ENCODE data around the gene TBC1D3C. TPM values are rescaled to one million over a fixed set of nuclear protein-coding genes. Genes with fewer than 3 reads are reported as not detected.
"Not testable (repeated sequence)": the region's sequence is repeated elsewhere in the genome, so short reads cannot be mapped to it uniquely, and the experiment has no call there.

TBC1D3C gene
- total RNA-seq (2014; rRNA removed; shearing (Covaris generic)): not detected in 2 replicates
- not detected in 2 replicates for polyA plus RNA-seq (2014; cell fraction: nucleus; rRNA removed)

DNA sequence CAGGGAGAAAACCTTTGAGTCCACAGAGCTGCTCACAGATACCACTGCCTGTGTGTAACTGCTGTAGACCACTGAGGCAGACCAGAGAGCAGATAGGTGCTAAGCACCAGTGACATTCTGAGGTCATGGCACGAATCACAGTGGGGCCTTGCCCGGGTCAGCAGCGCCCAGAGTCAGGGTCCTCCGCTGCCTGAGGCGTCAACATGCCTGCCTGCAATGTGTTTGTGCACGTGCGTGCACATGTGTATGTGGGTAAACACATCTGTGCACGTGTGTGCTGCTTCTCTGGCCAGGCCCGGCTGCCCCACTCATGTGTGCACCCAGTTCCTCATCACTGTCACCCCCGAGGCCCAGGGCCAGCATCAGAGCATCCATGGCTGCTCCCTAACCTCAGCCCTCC, at the start of gene TBC1D3C:
TBC1D3C (minus strand) TSS at position 101 of the 400 bp plus-strand sequence. CDS start 1,568 bp downstream, outside the sequence.
- not testable (repeated sequence) for DNase-seq (ENCODE audit: extremely low read depth, low read depth)

- DNase-seq (ENCODE audit: extremely low read depth, low read depth): not testable (repeated sequence)
These were observed 30.8 kb upstream of the TBC1D3C start for GRCh38 chr17:38099262-38099661.

- DNase-seq (ENCODE audit: extremely low read depth, low read depth): not testable (repeated sequence)
These were observed 25.7 kb upstream of the TBC1D3C start for GRCh38 chr17:38094059-38094694.

GRCh38 chr17:38088120-38088519, 19.7 kb upstream of the TBC1D3C start:
- not testable (repeated sequence) for DNase-seq (ENCODE audit: extremely low read depth, low read depth)

DNA sequence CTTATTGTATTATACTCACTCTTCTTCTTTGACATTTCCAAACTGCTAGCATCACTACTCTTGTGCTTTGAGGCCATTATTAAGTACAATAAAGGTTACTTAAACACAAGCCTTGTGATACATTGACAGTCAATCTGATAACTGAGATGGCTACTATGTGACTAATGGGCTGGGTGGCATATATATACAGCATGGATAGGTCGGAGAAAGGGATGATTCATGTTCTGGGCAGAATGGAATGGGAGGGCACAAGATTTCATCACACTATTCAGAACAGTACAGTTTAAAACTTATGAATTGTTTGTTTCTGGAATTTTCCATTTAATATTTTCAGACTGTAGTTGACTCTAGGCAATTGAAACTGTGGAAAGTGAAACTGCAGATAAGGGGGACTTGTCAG, 18.9 kb upstream of the TBC1D3C start:
- not testable (repeated sequence) for DNase-seq (ENCODE audit: extremely low read depth, low read depth)

Small RNAs within 50 kb of the gene (small RNA-seq; reads per million reads assigned to genes)
- 0 reads per million in 2 experiments for gene RF00019

Other genes with a start within 250 kb of the TBC1D3C start
- gene TBC1D3K, start 144.2 kb downstream of the TBC1D3C start, total RNA-seq (2014; rRNA removed; shearing (Covaris generic)): not detected in 2 replicates
- 4.8 and 5.8 TPM in 2 replicates for gene TBC1D3L, start 79.6 kb downstream of the TBC1D3C start, total RNA-seq (2014; rRNA removed; shearing (Covaris generic))
- gene TBC1D3D, start 64.7 kb downstream of the TBC1D3C start, total RNA-seq (2014; rRNA removed; shearing (Covaris generic)): not detected in 2 replicates
- gene TBC1D3E, start 59.3 kb upstream of the TBC1D3C start, total RNA-seq (2014; rRNA removed; shearing (Covaris generic)): not detected in 2 replicates
- not detected in 2 replicates for gene TBC1D3, start 123.9 kb upstream of the TBC1D3C start, total RNA-seq (2014; rRNA removed; shearing (Covaris generic))
- 98.8 and 103 TPM in 2 replicates for gene MRPL45, start 228.5 kb upstream of the TBC1D3C start, total RNA-seq (2014; rRNA removed; shearing (Covaris generic))